HCT116 (cell line): ENCODE results near the gene SETDB1. TPM values are rescaled to one million over a fixed set of nuclear protein-coding genes. Genes with fewer than 3 reads are reported as not detected.
A peak's percentile ranks its signal among the peaks of the same experiment; 100 is the strongest.

Experiments used
- ATAC-seq: fragments of 200-7000 bp; cut with Tn5 transposase; 2 replicates; pipeline ENCODE4 v1.9.1; 2020; ENCODE audit warnings: mild to moderate bottlenecking, moderate library complexity
- BruUV-seq: library from RNA; stranded (reverse); fragments of 400-500 nt; replicated peaks from 2 replicates; lab custom pipeline; 2021; lab: Mats Ljungman, UMichigan
- CTCF ChIA-PET: fragments of 300-600 bp; sonication (Branson Sonifier 250); formaldehyde crosslinking; loops from one replicate; lab custom pipeline; 2021; ENCODE audit warnings: antibody characterized with exemption; lab: Charles Lee
- POLR2A ChIA-PET: fragments of 300-600, 350-600 bp; sonication (Branson Sonifier 250); formaldehyde crosslinking; loops from one replicate; lab custom pipeline; 2021; ENCODE audit warnings: antibody characterized with exemption; lab: Charles Lee
- RAD21 ChIA-PET, 2 experiments: fragments of 300-600 bp; sonication (Branson Sonifier 250); formaldehyde crosslinking; loops; one replicate each; lab custom pipeline; 2023; ENCODE audit warnings: low total read pairs in 2 of 2; ENCODE audit not compliant: uncharacterized antibody in 2 of 2, unreplicated experiment in 2 of 2, low non-redundant PET in 1 of 2; lab: Charles Lee
- DNase-seq: peaks from one replicate; pipeline ENCODE4 v3.0.0-alpha.2; 2010; ENCODE audit warnings: low read depth, low spot score
- H2AFZ ChIP-seq: fragments of 200-600 bp; shearing (Covaris generic), sonication (generic); 2 replicates; pipeline ENCODE4 v1.6.1; 2017; ENCODE audit warnings: low read depth, mixed run types, mixed read lengths, antibody characterized with exemption, low read length; ENCODE audit not compliant: poor library complexity, severe bottlenecking
- H3K27ac ChIP-seq: 2 replicates; pipeline ENCODE4 v1.5.1; 2012; ENCODE audit warnings: low read depth, low read length
- H3K27me3 ChIP-seq: fragments of 200-600 bp; sonication (generic); 2 replicates; pipeline ENCODE4 v1.6.1; 2016; ENCODE audit warnings: mixed run types, low read length, mixed read lengths; ENCODE audit not compliant: insufficient read depth
- H3K36me3 ChIP-seq, 2 experiments: fragments of 200-500 bp in 1 of 2; fragments of 200-600 bp in 1 of 2; sonication (Bioruptor generic) in 1 of 2; sonication (generic) in 1 of 2; 2 replicates each; pipeline versions ENCODE4 v1.5.1 to v1.6.1; 2014 to 2016; ENCODE audit warnings: low read length in 2 of 2, inconsistent platforms in 1 of 2, mixed read lengths in 1 of 2, mixed run types in 1 of 2; ENCODE audit not compliant: insufficient read depth in 2 of 2, control insufficient read depth in 1 of 2
- H3K4me1 ChIP-seq, 2 experiments: fragments of 200-600 bp in 1 of 2; sonication (generic) in 1 of 2; 2 replicates each; pipeline versions ENCODE4 v1.5.1 to v1.6.1; 2012 to 2017; ENCODE audit warnings: low read length in 2 of 2, inconsistent platforms in 1 of 2, mild to moderate bottlenecking in 1 of 2, mixed read lengths in 1 of 2, mixed run types in 1 of 2, moderate library complexity in 1 of 2; ENCODE audit not compliant: insufficient read depth in 2 of 2, control insufficient read depth in 1 of 2
- H3K4me2 ChIP-seq: fragments of 200-600 bp; sonication (generic); 2 replicates; pipeline ENCODE4 v1.6.1; 2017; ENCODE audit warnings: mixed run types, low read length, mixed read lengths
- H3K4me3 ChIP-seq, 2 experiments: fragments of 200-600 bp in 1 of 2; sonication (generic) in 1 of 2; replicated peaks in 1 of 2; 2 replicates each; pipeline ENCODE4 v1.5.1; 2011 to 2016; ENCODE audit warnings: low read length in 2 of 2, control low read depth in 1 of 2, low read depth in 1 of 2, mild to moderate bottlenecking in 1 of 2, mixed read lengths in 1 of 2, mixed run types in 1 of 2
- H3K79me2 ChIP-seq: fragments of 200-600 bp; sonication (generic); 2 replicates; pipeline ENCODE4 v1.6.1; 2017; ENCODE audit warnings: mild to moderate bottlenecking, mixed run types, low read length, moderate library complexity, mixed read lengths; ENCODE audit not compliant: insufficient read depth
- H3K9ac ChIP-seq: fragments of 200-600 bp; sonication (generic); 2 replicates; pipeline ENCODE4 v1.6.1; 2016; ENCODE audit warnings: low read length, mixed read lengths
- H3K9me2 ChIP-seq: fragments of 200-600 bp; sonication (generic), shearing (Covaris generic); 2 replicates; pipeline ENCODE4 v1.6.1; 2017; ENCODE audit warnings: mixed run types, mild to moderate bottlenecking, moderate library complexity; ENCODE audit not compliant: insufficient read depth
- H3K9me3 ChIP-seq, 2 experiments: fragments of 200-500 bp in 1 of 2; fragments of 200-600 bp in 1 of 2; sonication (Bioruptor generic) in 1 of 2; sonication (generic) in 1 of 2; 2 replicates each; pipeline ENCODE4 v1.6.1; 2014 to 2017; ENCODE audit warnings: low read length in 2 of 2, mixed read lengths in 2 of 2, inconsistent platforms in 1 of 2, low read depth in 1 of 2, mild to moderate bottlenecking in 1 of 2, mixed run types in 1 of 2, moderate library complexity in 1 of 2; ENCODE audit not compliant: control insufficient read depth in 1 of 2, insufficient read depth in 1 of 2
- H4K20me1 ChIP-seq: fragments of 200-600 bp; sonication (generic), shearing (Covaris generic); 2 replicates; pipeline ENCODE4 v1.6.1; 2017; ENCODE audit warnings: mixed run types, mild to moderate bottlenecking, moderate library complexity; ENCODE audit not compliant: insufficient read depth
- EGR1 ChIP-seq: IDR thresholded peaks from 2 replicates; pipeline ENCODE4 v1.6.1; 2012; ENCODE audit warnings: low read depth
- ELF1 ChIP-seq: IDR thresholded peaks from 2 replicates; pipeline ENCODE4 v1.6.1; 2012; ENCODE audit warnings: low read depth, borderline replicate concordance
- EZH2 ChIP-seq: fragments of 200-600 bp; sonication (generic); IDR thresholded peaks from 2 replicates; pipeline ENCODE4 v1.6.1; 2017; ENCODE audit warnings: antibody characterized with exemption, mixed run types
- EZH2phosphoT487 ChIP-seq: fragments of 200-600 bp; IDR thresholded peaks from 2 replicates; pipeline ENCODE4 v1.6.1; 2018; ENCODE audit warnings: antibody characterized with exemption, borderline replicate concordance
- FOSL1 ChIP-seq: IDR thresholded peaks from 2 replicates; pipeline ENCODE4 v1.6.1; 2012; ENCODE audit warnings: low read depth
- POLR2A ChIP-seq: IDR thresholded peaks from 2 replicates; pipeline ENCODE4 v1.7.0; 2011; ENCODE audit warnings: borderline replicate concordance; ENCODE audit not compliant: insufficient read depth, insufficient read length; ENCODE audit errors: extremely low read depth
- POLR2AphosphoS5 ChIP-seq: IDR thresholded peaks from 2 replicates; pipeline ENCODE4 v1.6.1; 2011; ENCODE audit warnings: mild to moderate bottlenecking, low read depth, low read length, moderate library complexity
- SP1 ChIP-seq: IDR thresholded peaks from 2 replicates; pipeline ENCODE4 v1.6.1; 2012; ENCODE audit warnings: low read depth
- SRF ChIP-seq: IDR thresholded peaks from 2 replicates; pipeline ENCODE4 v1.6.1; 2012; ENCODE audit warnings: low read depth
- TCF7L2 ChIP-seq: IDR thresholded peaks from 2 replicates; pipeline ENCODE4 v1.7.0; 2011; ENCODE audit warnings: borderline replicate concordance, inconsistent platforms; ENCODE audit not compliant: insufficient read depth, insufficient read length; ENCODE audit errors: extremely low read depth
- ZFX ChIP-seq: fragments of 450-650 bp; IDR thresholded peaks from 2 replicates; pipeline ENCODE4 v1.6.1; 2017
- ZNF274 ChIP-seq: fragments of 200-500 bp; sonication (Bioruptor generic); IDR thresholded peaks from 2 replicates; pipeline ENCODE4 v1.6.1; 2014; ENCODE audit warnings: mild to moderate bottlenecking, low read depth, low read length, inconsistent platforms
- intact Hi-C: fragments of 100-400 bp; cut with micrococcal nuclease; formaldehyde crosslinking; loops from 2 replicates; pipeline ENCODE4 v1.10.0; 2022
- total RNA-seq: library from RNA; stranded (reverse); gene quantifications from one replicate; pipeline ENCODE4 v1.2.1, GENCODE V29; 2021; ENCODE audit not compliant: unreplicated experiment
- TF ChIP-seq, protein P1 (sequence below): IDR thresholded peaks from 2 replicates; pipeline ENCODE4 v1.6.1; 2012; ENCODE audit warnings: low read depth

Gene SETDB1
- total RNA-seq, 1 experiment from 2014 or later = 54.3 TPM

DNA sequence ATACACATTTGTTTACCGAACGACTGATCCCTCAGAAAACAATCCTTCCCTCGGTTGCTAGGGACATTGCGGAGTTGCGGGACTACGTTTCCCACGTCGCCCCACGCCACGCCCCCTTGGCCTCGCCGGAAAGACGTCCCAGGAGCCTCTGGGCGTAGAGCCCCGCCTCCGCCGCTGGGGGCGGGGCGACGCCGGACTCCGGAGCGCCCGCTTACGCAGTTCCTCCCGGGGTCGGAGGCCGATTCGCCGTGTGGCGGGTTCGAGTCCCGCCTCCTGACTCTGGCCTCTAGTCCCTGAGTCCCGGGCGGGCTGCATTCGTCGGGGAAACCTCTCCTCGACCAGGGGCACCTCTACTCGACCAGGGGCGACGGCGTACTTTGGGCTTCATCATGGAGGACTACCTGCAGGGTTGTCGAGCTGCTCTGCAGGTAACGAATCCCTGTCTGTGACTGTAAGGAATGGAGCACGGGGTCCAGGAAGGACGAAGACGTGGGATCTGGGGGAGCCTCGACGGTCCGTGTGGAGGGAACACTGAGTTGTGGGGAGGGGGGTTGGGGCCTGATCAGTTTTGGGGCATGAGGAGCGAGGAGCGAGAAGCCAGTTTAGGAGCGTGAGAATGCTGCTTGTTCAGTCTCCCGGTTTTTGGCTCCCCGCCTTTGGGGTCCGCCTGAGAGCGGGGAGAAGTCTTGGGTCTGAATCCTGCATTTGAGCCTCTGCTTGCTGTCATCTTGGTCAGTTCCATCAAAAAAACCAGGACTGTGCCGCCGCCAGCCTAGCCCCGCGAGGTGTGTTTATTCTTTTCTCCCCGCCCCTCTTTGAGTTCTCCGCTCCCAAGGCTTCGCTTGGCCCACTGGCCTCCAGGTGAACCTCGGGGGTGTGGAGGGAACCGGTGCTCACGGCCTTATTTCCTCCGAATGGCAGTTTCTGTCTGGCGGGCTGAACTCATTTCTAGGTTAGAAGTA lies 82.4 kb downstream of the SETDB1 start, which contains the start of gene PRUNE1:
Gene PRUNE1, plus strand, starts transcription at position 206 of the 962 bp plus-strand sequence. Its CDS starts 184 bp downstream, at position 390.
- H3K4me2 ChIP-seq = peak within 1 kb of the TSS; percentile 94
- H3K27ac ChIP-seq = peak within 1 kb of the TSS; percentile 75
- H3K27me3 ChIP-seq = no peaks in the 10 kb centered on the region
- H2AFZ ChIP-seq = peak within 1 kb of the TSS; percentile 83
- no peaks in the 10 kb centered on the region for H3K36me3 ChIP-seq
- H3K9me3 ChIP-seq = no peaks in the 10 kb centered on the region
- DNase-seq (peak; percentile 94), ATAC-seq (peak; percentile 92)
- H3K4me1 ChIP-seq = peaks cover 13 to 40% of the 10 kb centered on the region in 2 experiments; a peak in 3 of 4 replicates
- no peaks in the 10 kb centered on the region for H4K20me1 ChIP-seq
- no peaks in the 10 kb centered on the region for H3K9me2 ChIP-seq
- H3K9ac ChIP-seq = peak within 1 kb of the TSS; percentile 95
- ChIA-PET POLR2A (no interaction called here), RAD21 (no interaction called here), CTCF (no interaction called here)
- BruUV-seq = no TSS peak
- H3K79me2 ChIP-seq = peaks cover 16% of the 10 kb centered on the region
- TF ChIP-seq FOSL1 = no peak
- peak; percentile 88 for TF ChIP-seq SP1
- TF ChIP-seq, protein P1, sequence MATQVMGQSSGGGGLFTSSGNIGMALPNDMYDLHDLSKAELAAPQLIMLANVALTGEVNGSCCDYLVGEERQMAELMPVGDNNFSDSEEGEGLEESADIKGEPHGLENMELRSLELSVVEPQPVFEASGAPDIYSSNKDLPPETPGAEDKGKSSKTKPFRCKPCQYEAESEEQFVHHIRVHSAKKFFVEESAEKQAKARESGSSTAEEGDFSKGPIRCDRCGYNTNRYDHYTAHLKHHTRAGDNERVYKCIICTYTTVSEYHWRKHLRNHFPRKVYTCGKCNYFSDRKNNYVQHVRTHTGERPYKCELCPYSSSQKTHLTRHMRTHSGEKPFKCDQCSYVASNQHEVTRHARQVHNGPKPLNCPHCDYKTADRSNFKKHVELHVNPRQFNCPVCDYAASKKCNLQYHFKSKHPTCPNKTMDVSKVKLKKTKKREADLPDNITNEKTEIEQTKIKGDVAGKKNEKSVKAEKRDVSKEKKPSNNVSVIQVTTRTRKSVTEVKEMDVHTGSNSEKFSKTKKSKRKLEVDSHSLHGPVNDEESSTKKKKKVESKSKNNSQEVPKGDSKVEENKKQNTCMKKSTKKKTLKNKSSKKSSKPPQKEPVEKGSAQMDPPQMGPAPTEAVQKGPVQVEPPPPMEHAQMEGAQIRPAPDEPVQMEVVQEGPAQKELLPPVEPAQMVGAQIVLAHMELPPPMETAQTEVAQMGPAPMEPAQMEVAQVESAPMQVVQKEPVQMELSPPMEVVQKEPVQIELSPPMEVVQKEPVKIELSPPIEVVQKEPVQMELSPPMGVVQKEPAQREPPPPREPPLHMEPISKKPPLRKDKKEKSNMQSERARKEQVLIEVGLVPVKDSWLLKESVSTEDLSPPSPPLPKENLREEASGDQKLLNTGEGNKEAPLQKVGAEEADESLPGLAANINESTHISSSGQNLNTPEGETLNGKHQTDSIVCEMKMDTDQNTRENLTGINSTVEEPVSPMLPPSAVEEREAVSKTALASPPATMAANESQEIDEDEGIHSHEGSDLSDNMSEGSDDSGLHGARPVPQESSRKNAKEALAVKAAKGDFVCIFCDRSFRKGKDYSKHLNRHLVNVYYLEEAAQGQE = no peak
- peak; percentile 68 for TF ChIP-seq EGR1
- TF ChIP-seq ZFX = peak; percentile 39; the same call in 1 of the 2 replicates
- TF ChIP-seq POLR2AphosphoS5 = peak; percentile 66
- TF ChIP-seq ZNF274 = no peak
- TF ChIP-seq ELF1 = no peak
- TF ChIP-seq POLR2A = peak; percentile 58
- TF ChIP-seq EZH2phosphoT487 = no peak
- TF ChIP-seq EZH2 = no peak
- no peak for TF ChIP-seq SRF
- TF ChIP-seq TCF7L2 = no peak
- peak within 1 kb of the TSS; percentile 60 to 94 for H3K4me3 ChIP-seq
- intact Hi-C loops = loop anchor here (5.0 kb wide), 1 partner anchor 446 kb away; no protein-coding TSS in a partner anchor
